Islet precursor cell (in vitro differentiated cells): ENCODE results near the gene FAM156B.
A peak's percentile ranks its signal among the peaks of the same experiment; 100 is the strongest.
"Not testable (repeated sequence)": the region's sequence is repeated elsewhere in the genome, so short reads cannot be mapped to it uniquely, and the experiment has no call there.

Experiments
- DNase-seq: peaks from one replicate; pipeline ENCODE4 v3.0.0-alpha.2; 2018

The FAM156B gene

GRCh38 chrX:52930214-52930613 is 33.1 kb downstream of the FAM156B start:
- DNase-seq: not testable (repeated sequence)

GRCh38 chrX:52933213-52933612 is 36.1 kb downstream of the FAM156B start:
- no peak for DNase-seq

DNA sequence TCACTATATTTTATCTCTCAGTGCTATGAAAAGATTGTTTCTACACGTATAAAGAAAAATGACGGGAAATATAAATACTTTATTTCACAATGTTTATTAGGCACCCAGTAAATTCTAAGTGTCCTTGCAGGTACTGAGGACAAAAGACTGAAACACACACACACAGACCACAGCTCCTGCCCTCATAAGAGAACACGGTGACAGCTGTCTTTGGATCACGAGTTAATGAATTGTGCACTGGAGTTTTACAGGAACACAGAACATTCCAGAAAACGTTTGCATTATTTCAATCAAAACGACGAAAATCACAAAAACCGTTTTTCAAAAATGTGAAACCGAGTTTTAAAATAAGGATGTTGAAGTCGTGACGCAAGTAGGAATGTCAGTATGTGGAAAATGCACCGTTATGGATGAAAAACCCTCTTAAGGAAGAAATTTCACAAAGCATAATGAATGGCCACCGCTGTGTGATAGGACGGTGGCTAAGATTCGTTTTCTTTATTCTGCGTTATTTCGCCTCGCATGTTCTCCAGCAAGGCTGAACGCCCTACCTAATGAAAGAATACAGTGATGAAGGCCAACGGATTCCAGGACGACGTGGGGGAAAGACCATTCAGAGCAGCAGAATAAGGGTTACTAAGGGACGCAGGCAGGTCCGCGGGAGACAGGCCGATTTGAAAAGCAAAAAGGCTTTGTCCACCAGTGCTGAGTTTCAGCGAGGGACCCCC is 37.0 kb downstream of the FAM156B start:
- peak; percentile 17 for DNase-seq

GRCh38 chrX:52934704-52935469 is 37.8 kb downstream of the FAM156B start:
- peak; percentile 94 for DNase-seq

DNA sequence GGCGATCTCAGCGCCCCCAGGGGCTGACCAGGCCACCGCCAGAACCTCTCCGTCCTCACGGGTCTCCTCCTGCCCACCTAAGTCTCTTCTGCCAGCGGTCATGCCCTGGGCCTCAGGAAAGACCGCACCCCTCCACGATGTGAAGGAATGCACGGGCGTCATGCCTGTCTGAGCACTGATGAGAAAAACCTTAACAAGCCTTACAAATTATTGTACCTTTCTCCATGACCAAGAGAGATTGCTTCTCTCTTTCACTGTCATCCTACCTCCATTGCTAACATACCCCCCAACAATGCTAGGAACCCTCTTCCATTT is 38.3 kb downstream of the FAM156B start:
- not testable (repeated sequence) for DNase-seq

- DNase-seq: not testable (repeated sequence)
These were observed 43.6 kb downstream of the FAM156B start for GRCh38 chrX:52940704-52941103.

- DNase-seq: not testable (repeated sequence)
These were observed 44.6 kb downstream of the FAM156B start for GRCh38 chrX:52941728-52942127.

DNA sequence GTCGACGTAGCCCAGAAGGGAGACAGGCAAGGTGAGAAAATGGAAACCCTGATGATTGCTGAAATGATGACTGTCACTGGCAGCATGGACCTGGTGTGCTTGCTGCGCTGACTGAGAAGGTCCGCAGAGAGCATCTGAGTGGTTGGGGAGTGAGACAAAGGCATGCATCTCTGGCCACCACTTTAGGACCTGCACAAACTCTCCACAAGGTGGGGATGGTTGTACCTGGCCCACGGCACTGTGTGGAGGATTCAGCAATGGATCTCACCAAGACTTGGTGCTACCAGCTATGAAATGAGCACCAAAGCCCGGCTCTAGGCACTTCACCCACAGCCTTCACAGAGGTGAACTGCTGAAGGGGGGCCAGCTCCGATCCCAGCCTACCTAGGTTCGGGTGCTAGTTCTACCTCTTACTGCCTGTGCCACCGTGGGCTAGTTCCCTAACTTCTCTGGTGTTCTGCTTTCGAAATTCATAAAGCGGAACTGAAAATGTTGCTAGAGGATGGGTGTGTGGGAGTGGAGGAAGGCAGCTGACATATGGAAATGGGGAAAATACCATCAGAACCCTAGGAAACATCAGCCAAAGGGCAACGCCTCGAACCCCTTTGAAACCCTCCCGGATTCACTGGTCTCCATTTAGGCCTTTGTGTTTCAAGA is 48.8 kb downstream of the FAM156B start:
- DNase-seq: not testable (repeated sequence)

- not testable (repeated sequence) for DNase-seq
These were observed 50.4 kb downstream of the FAM156B start for GRCh38 chrX:52947501-52947900.

- not testable (repeated sequence) for DNase-seq
These were observed 51.1 kb downstream of the FAM156B start for GRCh38 chrX:52948265-52948664.

GRCh38 chrX:52949325-52949724 is 52.2 kb downstream of the FAM156B start:
- DNase-seq: not testable (repeated sequence)

- DNase-seq: not testable (repeated sequence)
These were observed 52.8 kb downstream of the FAM156B start for GRCh38 chrX:52949884-52950283.
